Measurements from ENCODE around the gene UBQLN1. TPM values are rescaled to one million over a fixed set of nuclear protein-coding genes. Genes with fewer than 3 reads are reported as not detected.

Gene UBQLN1
- polyA plus RNA-seq, 4 donors, result 89.8 to 124 (median 114) TPM

GRCh38 chr9:83698976-83699585 is 8.7 kb downstream of the UBQLN1 start:
- no peak for DNase-seq (ENCODE audit: low read depth in 4 of 4, low spot score in 3 of 4)

GRCh38 chr9:83691492-83691891 is 16.3 kb downstream of the UBQLN1 start:
- no peak for DNase-seq (ENCODE audit: low read depth in 4 of 4, low spot score in 3 of 4)

- DNase-seq (ENCODE audit: low read depth in 4 of 4, low spot score in 3 of 4), result no peak
These were observed 18.8 kb downstream of the UBQLN1 start for GRCh38 chr9:83688921-83689320.

- no peak for DNase-seq (ENCODE audit: low read depth in 4 of 4, low spot score in 3 of 4)
These were observed 26.3 kb downstream of the UBQLN1 start for GRCh38 chr9:83681490-83681889.

GRCh38 chr9:83680233-83680632 is 27.5 kb downstream of the UBQLN1 start:
- DNase-seq (ENCODE audit: low read depth in 4 of 4, low spot score in 3 of 4), result no peak

- DNase-seq (ENCODE audit: low read depth in 4 of 4, low spot score in 3 of 4), result no peak
These were observed 30.2 kb downstream of the UBQLN1 start for GRCh38 chr9:83677596-83677995.

GRCh38 chr9:83675466-83675865 is 32.3 kb downstream of the UBQLN1 start:
- no peak for DNase-seq (ENCODE audit: low read depth in 4 of 4, low spot score in 3 of 4)

- DNase-seq (ENCODE audit: low read depth in 4 of 4, low spot score in 3 of 4), result no peak
These were observed 36.3 kb downstream of the UBQLN1 start for GRCh38 chr9:83671451-83671850.

- no peak for DNase-seq (ENCODE audit: low read depth in 4 of 4, low spot score in 3 of 4)
These were observed 37.4 kb downstream of the UBQLN1 start for GRCh38 chr9:83670381-83670780.

- DNase-seq (ENCODE audit: low read depth in 4 of 4, low spot score in 3 of 4), result no peak
These were observed 38.7 kb downstream of the UBQLN1 start for GRCh38 chr9:83669067-83669466.

- DNase-seq (ENCODE audit: low read depth in 4 of 4, low spot score in 3 of 4), result no peak
These were observed 42.1 kb downstream of the UBQLN1 start for GRCh38 chr9:83665580-83666200.

- no peak for DNase-seq (ENCODE audit: low read depth in 4 of 4, low spot score in 3 of 4)
These were observed 44.8 kb downstream of the UBQLN1 start for GRCh38 chr9:83662933-83663332.

GRCh38 chr9:83656952-83657351 is 50.8 kb downstream of the UBQLN1 start:
- no peak for DNase-seq (ENCODE audit: low read depth in 4 of 4, low spot score in 3 of 4)

- DNase-seq (ENCODE audit: low read depth in 4 of 4, low spot score in 3 of 4), result no peak
These were observed 51.6 kb downstream of the UBQLN1 start for GRCh38 chr9:83656032-83656680.

GRCh38 chr9:83655433-83655832 is 52.3 kb downstream of the UBQLN1 start:
- no peak for DNase-seq (ENCODE audit: low read depth in 4 of 4, low spot score in 3 of 4)

- DNase-seq (ENCODE audit: low read depth in 4 of 4, low spot score in 3 of 4), result no peak
These were observed 55.3 kb downstream of the UBQLN1 start for GRCh38 chr9:83652433-83652832.

- DNase-seq (ENCODE audit: low read depth in 4 of 4, low spot score in 3 of 4), result no peak
These were observed 56.2 kb downstream of the UBQLN1 start for GRCh38 chr9:83651558-83651957.

- no peak for DNase-seq (ENCODE audit: low read depth in 4 of 4, low spot score in 3 of 4)
These were observed 58.2 kb downstream of the UBQLN1 start for GRCh38 chr9:83649515-83649914.

GRCh38 chr9:83649080-83649479 is 58.7 kb downstream of the UBQLN1 start:
- DNase-seq (ENCODE audit: low read depth in 4 of 4, low spot score in 3 of 4), result no peak

- no peak for DNase-seq (ENCODE audit: low read depth in 4 of 4, low spot score in 3 of 4)
These were observed 61.1 kb downstream of the UBQLN1 start for GRCh38 chr9:83646500-83647239.

GRCh38 chr9:83642793-83643192 is 65.0 kb downstream of the UBQLN1 start:
- no peak for DNase-seq (ENCODE audit: low read depth in 4 of 4, low spot score in 3 of 4)

Data from left renal pelvis (tissue), 4 donors.